HG02798 (cell line): ENCODE data around the gene C1orf74.
A peak's percentile ranks its signal among the peaks of the same experiment; 100 is the strongest.

Experiments
- ATAC-seq: cut with Tn5 transposase; IDR thresholded peaks from one replicate; pipeline ENCODE4 v1.9.1; 2021; ENCODE audit warnings: mild to moderate bottlenecking; ENCODE audit not compliant: unreplicated experiment, poor library complexity

The C1orf74 gene

DNA sequence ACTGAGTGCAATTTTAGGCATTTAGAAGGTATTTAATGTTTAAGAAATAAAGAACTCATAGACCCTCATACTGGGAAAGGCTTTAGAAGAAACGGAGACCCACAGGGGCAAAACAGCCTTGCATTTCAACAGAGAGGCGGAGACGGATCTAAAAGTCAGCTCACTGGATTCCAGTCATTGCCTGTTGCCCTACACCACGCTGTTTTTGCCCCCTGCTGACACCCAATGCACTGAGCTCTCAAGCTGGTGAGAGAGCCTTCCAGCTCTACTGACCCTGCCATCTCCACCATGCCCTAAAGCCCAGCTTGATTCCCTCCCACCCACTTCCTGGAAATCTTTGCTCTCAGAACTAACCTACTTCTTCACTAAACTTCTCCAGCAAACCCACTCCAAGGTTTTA is 35.7 kb downstream of the C1orf74 start:
- no peak for ATAC-seq

DNA sequence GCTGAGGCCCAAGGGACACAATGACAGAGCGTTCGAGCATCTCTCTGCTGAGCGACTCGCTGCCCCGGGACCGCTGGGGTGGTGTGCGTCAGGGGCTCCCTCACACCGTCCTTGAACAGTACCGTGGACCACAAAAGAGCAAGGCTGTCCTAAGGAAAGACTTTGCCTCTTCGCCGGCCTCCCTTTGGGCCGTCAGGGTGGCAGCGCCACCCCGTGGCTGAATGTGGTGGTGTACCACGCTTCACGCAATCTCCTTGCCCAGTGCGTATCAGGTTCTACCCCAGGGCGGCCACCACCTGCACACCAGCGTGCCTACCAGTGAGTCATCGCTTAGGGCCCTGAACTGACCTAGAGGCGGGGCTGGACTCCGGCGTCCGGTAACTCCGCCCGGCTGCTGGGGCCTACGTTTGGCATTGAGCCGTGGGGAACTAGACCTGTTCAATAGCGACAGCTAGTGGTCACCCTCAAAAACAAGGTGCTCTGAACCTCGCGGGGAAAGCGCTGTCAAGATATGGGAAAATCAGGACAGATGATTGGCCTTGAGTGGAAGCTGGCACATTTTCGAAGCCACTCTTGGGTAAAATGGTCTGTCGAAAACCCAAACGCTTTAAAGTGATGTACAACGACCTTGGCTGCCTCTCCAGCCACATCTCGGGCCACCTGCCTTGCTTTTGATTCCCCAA is 36.6 kb downstream of the C1orf74 start:
- peak; percentile 84 for ATAC-seq

GRCh38 chr1:209746451-209747165 is 37.8 kb downstream of the C1orf74 start:
- no peak for ATAC-seq

- no peak for ATAC-seq
These were observed 41.2 kb downstream of the C1orf74 start for GRCh38 chr1:209743145-209743482.

DNA sequence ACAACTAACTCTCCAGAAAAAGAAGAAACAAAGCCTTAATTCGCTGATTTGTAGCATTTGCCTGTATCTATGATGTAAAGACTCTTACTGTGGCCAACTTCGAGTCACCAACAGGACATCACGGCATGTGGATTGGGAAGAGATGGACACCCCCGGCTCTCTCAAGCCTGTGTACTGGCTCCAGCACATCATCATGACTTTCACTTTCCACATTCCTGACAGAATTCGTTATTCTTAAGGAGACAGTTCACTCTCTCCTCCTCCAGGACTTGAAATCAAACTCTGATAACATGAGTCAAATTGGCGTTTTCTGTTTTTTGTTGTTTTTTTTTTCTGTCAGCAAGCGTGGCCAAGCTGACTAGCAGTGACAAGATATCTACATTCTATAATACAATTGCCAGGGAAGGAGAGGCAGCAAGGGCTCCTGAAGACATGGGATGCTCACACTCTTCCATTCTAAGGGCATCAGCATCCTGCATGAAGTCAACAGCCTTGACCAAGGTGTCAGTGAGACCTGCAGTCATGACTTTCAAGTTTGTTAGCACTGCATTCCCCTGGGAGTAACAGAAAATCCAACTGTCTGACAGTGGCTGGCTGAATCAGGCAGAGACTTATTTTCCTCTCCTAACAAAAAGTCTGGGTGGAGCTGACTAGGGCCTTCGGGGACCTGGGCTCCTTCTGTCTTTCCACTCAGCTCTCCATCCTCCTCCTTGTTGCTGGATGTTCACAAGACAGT is 41.8 kb downstream of the C1orf74 start:
- no peak for ATAC-seq

- ATAC-seq, result no peak
These were observed 42.5 kb downstream of the C1orf74 start for GRCh38 chr1:209741889-209742288.

GRCh38 chr1:209741193-209741592 is 43.2 kb downstream of the C1orf74 start:
- ATAC-seq, result no peak

GRCh38 chr1:209738270-209738669 is 46.1 kb downstream of the C1orf74 start:
- no peak for ATAC-seq

DNA sequence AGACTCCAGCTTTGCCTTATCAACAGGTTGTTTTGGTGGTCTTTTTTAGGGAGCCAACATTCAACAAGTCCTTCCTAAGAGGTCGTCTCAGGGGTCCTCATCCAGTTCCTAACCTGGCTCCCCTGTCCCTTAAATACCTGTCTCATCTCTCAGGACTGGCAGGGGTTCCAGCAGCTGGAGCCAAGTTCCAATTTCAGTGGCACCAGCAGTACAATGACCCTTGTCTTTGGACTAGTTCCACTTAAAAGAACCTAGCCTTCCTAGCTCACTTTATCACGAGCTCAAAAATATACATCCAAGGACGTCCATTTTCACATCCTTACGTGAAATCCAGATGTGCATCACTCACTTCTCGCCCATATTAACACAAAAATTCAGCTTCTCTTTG is 47.2 kb downstream of the C1orf74 start:
- ATAC-seq, result no peak

- ATAC-seq, result no peak
These were observed 47.8 kb downstream of the C1orf74 start for GRCh38 chr1:209736490-209737117.

GRCh38 chr1:209733409-209734192 is 50.8 kb downstream of the C1orf74 start:
- no peak for ATAC-seq

- ATAC-seq, result no peak
These were observed 51.6 kb downstream of the C1orf74 start for GRCh38 chr1:209732725-209733124.

DNA sequence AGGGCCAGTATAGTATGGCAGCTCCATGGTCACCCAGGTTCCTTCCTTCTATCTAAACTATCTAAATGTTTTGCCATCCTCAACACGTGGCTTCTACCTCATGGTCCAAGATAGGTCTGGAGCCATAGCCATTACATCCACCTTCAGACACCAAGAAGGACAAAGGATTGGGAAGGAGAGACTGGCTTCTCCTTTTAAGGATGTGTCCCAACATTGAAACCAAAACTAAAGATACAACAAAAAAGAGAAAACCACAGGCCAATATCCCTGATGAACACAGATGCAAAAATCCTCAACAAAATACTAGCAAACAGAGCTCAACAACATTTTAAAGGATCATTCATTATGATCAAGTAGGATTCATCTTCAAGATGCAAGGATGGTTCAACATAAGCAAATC is 54.9 kb downstream of the C1orf74 start:
- no peak for ATAC-seq
